GM12878 (cell line): ENCODE results near the gene CDH16. TPM values are rescaled to one million over a fixed set of nuclear protein-coding genes. Genes with fewer than 3 reads are reported as not detected.

ENCODE experiments used
- ATAC-seq: fragments of 200-7000 bp; cut with Tn5 transposase; 3 replicates; pipeline ENCODE4 v1.9.1; 2020; ENCODE audit warnings: mild to moderate bottlenecking, moderate library complexity
- BruUV-seq: library from RNA; stranded (reverse); fragments of 400-500 nt; replicated peaks from 2 replicates; lab custom pipeline; 2021; lab: Mats Ljungman, UMichigan
- CTCF ChIA-PET: fragments of 300-600 bp; sonication (Branson Sonifier 250); formaldehyde crosslinking; extraction: SDS; loops from one replicate; lab custom pipeline; 2021; ENCODE audit warnings: inconsistent platforms; lab: Yijun Ruan, JAX
- POLR2A ChIA-PET: fragments of 350-600 bp; formaldehyde crosslinking; extraction: SDS; loops from one replicate; lab custom pipeline; 2021; ENCODE audit warnings: inconsistent platforms; lab: Charles Lee
- RAD21 ChIA-PET: fragments of 300-600 bp; sonication (Branson Sonifier 250); formaldehyde crosslinking; loops from one replicate; lab custom pipeline; 2023; ENCODE audit warnings: antibody characterized with exemption; ENCODE audit not compliant: unreplicated experiment; lab: Charles Lee
- SMC1A ChIA-PET: fragments of 300-600 bp; sonication (Branson Sonifier 250); formaldehyde crosslinking; loops from one replicate; lab custom pipeline; 2023; ENCODE audit not compliant: unreplicated experiment, uncharacterized antibody; lab: Charles Lee
- DNase-seq: peaks from one replicate; pipeline ENCODE4 v3.0.0-alpha.2; 2011; ENCODE audit warnings: low read depth, low spot score
- FAIRE-seq: peaks from 3 replicates; lab custom pipeline; 2011; peaks lifted over from hg19 to GRCh38; lab: Jason Lieb, UNC
- H2AFZ ChIP-seq: 2 replicates; pipeline ENCODE4 v1.6.0; 2011; ENCODE audit warnings: low read depth, low read length, control low read depth; ENCODE audit not compliant: control insufficient read depth
- H3K27ac ChIP-seq: 2 replicates; pipeline ENCODE4 v1.5.1; 2011; ENCODE audit warnings: control low read depth; ENCODE audit not compliant: control insufficient read depth, insufficient read depth
- H3K27me3 ChIP-seq, 2 experiments: replicated peaks in 1 of 2; 2 replicates each; pipeline versions ENCODE4 v1.6.0 to v1.6.1; 2011; ENCODE audit warnings: low read length in 1 of 2; ENCODE audit not compliant: control insufficient read depth in 2 of 2, insufficient read depth in 2 of 2
- H3K36me3 ChIP-seq, 2 experiments: 2 replicates each; pipeline ENCODE4 v1.5.1; 2011; ENCODE audit warnings: low read length in 1 of 2; ENCODE audit not compliant: control insufficient read depth in 2 of 2, insufficient read depth in 2 of 2
- H3K4me1 ChIP-seq: 2 replicates; pipeline ENCODE4 v1.6.1; 2011; ENCODE audit warnings: mild to moderate bottlenecking, low read length, moderate library complexity, mixed read lengths; ENCODE audit not compliant: control insufficient read depth, insufficient read depth
- H3K4me2 ChIP-seq: 2 replicates; pipeline ENCODE4 v1.6.0; 2011; ENCODE audit warnings: control low read depth; ENCODE audit not compliant: control insufficient read depth, insufficient read depth
- H3K4me3 ChIP-seq: fragments of 200-600 bp; sonication (generic); 2 replicates; pipeline ENCODE4 v1.5.1; 2016
- H3K79me2 ChIP-seq: 2 replicates; pipeline ENCODE4 v1.6.0; 2011; ENCODE audit warnings: low read length; ENCODE audit not compliant: control insufficient read depth, insufficient read depth
- H3K9ac ChIP-seq: 2 replicates; pipeline ENCODE4 v1.8.0; 2011; ENCODE audit warnings: low read length, control low read depth, mixed read lengths; ENCODE audit not compliant: control insufficient read depth, insufficient read depth
- H3K9me3 ChIP-seq: replicated peaks from 3 replicates; pipeline ENCODE4 v1.5.1; 2011; ENCODE audit warnings: mild to moderate bottlenecking, low read length; ENCODE audit not compliant: control insufficient read depth, insufficient read depth
- H4K20me1 ChIP-seq: 2 replicates; pipeline ENCODE4 v1.6.0; 2011; ENCODE audit not compliant: control insufficient read depth, insufficient read depth
- ATF7 ChIP-seq: fragments of 450-650 bp; IDR thresholded peaks from 2 replicates; pipeline ENCODE4 v1.6.1; 2016; ENCODE audit warnings: low read depth, mild to moderate bottlenecking
- BHLHE40 ChIP-seq, 2 experiments: fragments of 450-650 bp in 1 of 2; IDR thresholded peaks; 2 replicates each; pipeline ENCODE4 v1.6.1; 2011 to 2017; ENCODE audit warnings: low read depth in 2 of 2, borderline replicate concordance in 1 of 2, improper control_type of control experiment in 1 of 2, low read length in 1 of 2, mild to moderate bottlenecking in 1 of 2
- DPF2 ChIP-seq: fragments of 450-650 bp; IDR thresholded peaks from 2 replicates; pipeline ENCODE4 v1.6.1; 2017; ENCODE audit warnings: mild to moderate bottlenecking
- EED ChIP-seq: sonication (generic); IDR thresholded peaks from 2 replicates; pipeline ENCODE4 v1.6.1; 2016; ENCODE audit warnings: antibody characterized with exemption, low read depth
- EGR1 ChIP-seq, 2 experiments: IDR thresholded peaks; 1 replicate in 1 of 2; 2 replicates in 1 of 2; pipeline ENCODE4 v1.6.1; 2011 to 2012; ENCODE audit warnings: low read depth in 2 of 2, low read length in 2 of 2, borderline replicate concordance in 1 of 2, mild to moderate bottlenecking in 1 of 2, moderate library complexity in 1 of 2
- HDAC2 ChIP-seq: fragments of 200-600 bp; sonication (generic); IDR thresholded peaks from 2 replicates; pipeline ENCODE4 v1.6.1; 2017
- KAT2A ChIP-seq: conservative IDR thresholded peaks from 2 replicates; pipeline ENCODE4 v1.6.1; 2011; ENCODE audit warnings: low read depth, low read length; ENCODE audit not compliant: control insufficient read depth
- LARP7 ChIP-seq: fragments of 450-650 bp; IDR thresholded peaks from 2 replicates; pipeline ENCODE4 v1.6.1; 2017; ENCODE audit warnings: mild to moderate bottlenecking
- NR2F1 ChIP-seq: fragments of 450-650 bp; conservative IDR thresholded peaks from 2 replicates; pipeline ENCODE4 v1.6.1; 2017; ENCODE audit warnings: mild to moderate bottlenecking
- POLR2A ChIP-seq: IDR thresholded peaks from 2 replicates; pipeline ENCODE4 v1.6.1; 2011; ENCODE audit warnings: low read depth, mild to moderate bottlenecking, low read length
- POLR2AphosphoS2 ChIP-seq: IDR thresholded peaks from 2 replicates; pipeline ENCODE4 v1.6.1; 2011; ENCODE audit warnings: low read depth, mild to moderate bottlenecking, low read length, improper control_type of control experiment, moderate library complexity
- RUNX3 ChIP-seq: IDR thresholded peaks from 2 replicates; pipeline ENCODE4 v1.6.1; 2012; ENCODE audit warnings: low read length, inconsistent platforms
- SIN3A ChIP-seq: IDR thresholded peaks from 2 replicates; pipeline ENCODE4 v1.6.1; 2012; ENCODE audit warnings: low read depth, low read length, improper control_type of control experiment
- SREBF2 ChIP-seq: IDR thresholded peaks from 2 replicates; pipeline ENCODE4 v1.6.1; 2012; ENCODE audit warnings: mild to moderate bottlenecking, low read length
- TBL1XR1 ChIP-seq: IDR thresholded peaks from 2 replicates; pipeline ENCODE4 v1.6.1; 2012; ENCODE audit warnings: low read depth, low read length, improper control_type of control experiment
- TCF12 ChIP-seq: IDR thresholded peaks from 2 replicates; pipeline ENCODE4 v1.6.1; 2011; ENCODE audit warnings: low read depth, mild to moderate bottlenecking, low read length
- YY1 ChIP-seq: IDR thresholded peaks from 2 replicates; pipeline ENCODE4 v1.6.1; 2011; ENCODE audit warnings: low read depth, mild to moderate bottlenecking, low read length
- ZBED1 ChIP-seq: IDR thresholded peaks from 2 replicates; pipeline ENCODE4 v1.6.1; 2016; ENCODE audit warnings: borderline replicate concordance
- ZNF207 ChIP-seq: fragments of 450-650 bp; IDR thresholded peaks from 2 replicates; pipeline ENCODE4 v1.6.1; 2014; ENCODE audit warnings: antibody characterized with exemption, mild to moderate bottlenecking, borderline replicate concordance
- ZNF24 ChIP-seq: fragments of 450-650 bp; IDR thresholded peaks from 2 replicates; pipeline ENCODE4 v1.6.1; 2017; ENCODE audit warnings: antibody characterized with exemption, mild to moderate bottlenecking
- WGBS: methylation state at CpG from one replicate; pipeline ENCODE4 v1.1.6; 2016; ENCODE audit warnings: low lambda C conversion rate; ENCODE audit not compliant: insufficient replicate concordance, insufficient coverage; ENCODE audit errors: missing lambda C conversion rate; 5-methylcytosine and 5-hydroxymethylcytosine counted together
- in situ Hi-C: fragments of 300-500 bp; cut with MboI; formaldehyde crosslinking; loops from 9 replicates; pipeline ENCODE4 v1.14.3; 2018; ENCODE audit warnings: mixed read lengths
- intact Hi-C: fragments of 100-400 bp; cut with micrococcal nuclease; formaldehyde crosslinking; loops from one replicate; pipeline ENCODE4 v1.14.2; 2022; ENCODE audit not compliant: unreplicated experiment
- polyA plus RNA-seq, 11 experiments: library from polyadenylated mRNA; depleted of rRNA in 4 of 11; unstranded in 6 of 11; stranded (reverse) in 5 of 11; fragments of >200 nt; fragmentation: Nextera tagmentation in 4 of 11; fragmentation: Illumina TruSeq in 1 of 11; extraction: Ambion mirVana in 4 of 11; extraction: Trizol in 1 of 11; gene quantifications; 1 replicate in 1 of 11; 2 replicates in 10 of 11; pipeline versions ENCODE4 v1.2.1 to v1.2.3, GENCODE V29; 2011 to 2016; ENCODE audit warnings: inconsistent platforms in 2 of 11, missing spikeins in 2 of 11, low read depth in 1 of 11
- total RNA-seq, 4 experiments: library from RNA; depleted of rRNA in 3 of 4; stranded (reverse); fragments of >200 nt in 3 of 4; fragmentation: Illumina TruSeq in 1 of 4; extraction: Trizol in 1 of 4; gene quantifications; 2 replicates each; pipeline versions ENCODE4 v1.2.1 to v1.2.3, GENCODE V29; 2013 to 2021
- TF ChIP-seq, protein P1 (sequence below): fragments of 450-650 bp; IDR thresholded peaks from 2 replicates; pipeline ENCODE4 v1.6.1; 2017; ENCODE audit warnings: borderline replicate concordance
- TF ChIP-seq, protein P2 (sequence below): fragments of 450-650 bp; IDR thresholded peaks from 2 replicates; pipeline ENCODE4 v1.6.1; 2018; ENCODE audit warnings: borderline replicate concordance, mild to moderate bottlenecking; ENCODE audit not compliant: partially characterized antibody

The CDH16 gene
- total and polyA plus RNA-seq, 10 of the 15 experiments (the other 5 are each of a cell fraction or from before 2014, with no cell fraction given) = 0.05 TPM; not detected in 9

DNA sequence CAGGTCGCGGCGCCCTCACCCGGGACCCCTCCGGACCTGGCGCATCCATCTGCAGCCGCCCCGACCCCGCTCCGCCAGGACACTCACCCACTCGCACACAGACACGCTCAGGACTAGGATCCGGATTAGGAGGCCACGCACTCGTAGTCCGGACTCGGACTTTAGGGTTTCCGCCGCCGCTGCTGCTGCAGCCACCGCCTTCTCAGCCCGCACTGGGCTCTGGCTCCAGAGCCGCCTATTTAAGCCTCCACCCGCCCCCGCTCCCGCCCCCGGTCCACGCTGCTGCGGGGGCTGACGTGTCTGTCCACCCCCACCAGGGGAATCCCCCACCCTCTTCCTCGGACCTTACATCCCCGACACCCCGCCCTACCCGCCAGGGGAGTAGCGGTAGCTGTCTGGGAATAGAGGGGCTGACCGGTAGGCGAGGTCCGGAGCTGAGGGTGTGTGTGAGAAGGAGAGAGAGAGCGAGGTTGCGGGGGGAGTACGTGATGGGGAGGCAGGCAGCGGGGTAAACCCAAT, 6.7 kb upstream of the CDH16 start, which contains the start of gene RRAD:
TSS of gene RRAD (minus strand) at position 214 of the 519 bp plus-strand sequence. CDS start 356 bp downstream, outside the sequence.
- ATAC-seq = peak; percentile 46
- TF ChIP-seq KAT2A (no peak), POLR2AphosphoS2 (no peak), TCF12 (no peak), ZNF24 (no peak), ATF7 (0 out of 2 replicates have a peak, but pooled peaks have one; percentile 23), ZNF207 (no peak), NR2F1 (no peak; the same call in none of the 2 replicates), YY1 (no peak), BHLHE40 (IDR thresholded peaks at IDR 0.05; ENCODE audit: borderline replicate concordance in 1 of 2, low read depth in 2 of 2, low read length in 1 of 2) (no peak), POLR2A (peak; percentile 62; the same call in 1 of the 2 replicates), RUNX3 (no peak), SIN3A (no peak), SREBF2 (no peak), HDAC2 (no peak), EGR1 (IDR thresholded peaks at IDR 0.05; ENCODE audit: borderline replicate concordance in 1 of 2, low read depth in 2 of 2, low read length in 2 of 2) (peak in 1 of 2 experiments; percentile 92; a peak in 2 of 3 replicates), ZBED1 (no peak), TBL1XR1 (no peak), EED (no peak), DPF2 (no peak), LARP7 (no peak)
- TF ChIP-seq, protein P1, sequence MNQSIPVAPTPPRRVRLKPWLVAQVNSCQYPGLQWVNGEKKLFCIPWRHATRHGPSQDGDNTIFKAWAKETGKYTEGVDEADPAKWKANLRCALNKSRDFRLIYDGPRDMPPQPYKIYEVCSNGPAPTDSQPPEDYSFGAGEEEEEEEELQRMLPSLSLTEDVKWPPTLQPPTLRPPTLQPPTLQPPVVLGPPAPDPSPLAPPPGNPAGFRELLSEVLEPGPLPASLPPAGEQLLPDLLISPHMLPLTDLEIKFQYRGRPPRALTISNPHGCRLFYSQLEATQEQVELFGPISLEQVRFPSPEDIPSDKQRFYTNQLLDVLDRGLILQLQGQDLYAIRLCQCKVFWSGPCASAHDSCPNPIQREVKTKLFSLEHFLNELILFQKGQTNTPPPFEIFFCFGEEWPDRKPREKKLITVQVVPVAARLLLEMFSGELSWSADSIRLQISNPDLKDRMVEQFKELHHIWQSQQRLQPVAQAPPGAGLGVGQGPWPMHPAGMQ = no peak
- TF ChIP-seq, protein P2, sequence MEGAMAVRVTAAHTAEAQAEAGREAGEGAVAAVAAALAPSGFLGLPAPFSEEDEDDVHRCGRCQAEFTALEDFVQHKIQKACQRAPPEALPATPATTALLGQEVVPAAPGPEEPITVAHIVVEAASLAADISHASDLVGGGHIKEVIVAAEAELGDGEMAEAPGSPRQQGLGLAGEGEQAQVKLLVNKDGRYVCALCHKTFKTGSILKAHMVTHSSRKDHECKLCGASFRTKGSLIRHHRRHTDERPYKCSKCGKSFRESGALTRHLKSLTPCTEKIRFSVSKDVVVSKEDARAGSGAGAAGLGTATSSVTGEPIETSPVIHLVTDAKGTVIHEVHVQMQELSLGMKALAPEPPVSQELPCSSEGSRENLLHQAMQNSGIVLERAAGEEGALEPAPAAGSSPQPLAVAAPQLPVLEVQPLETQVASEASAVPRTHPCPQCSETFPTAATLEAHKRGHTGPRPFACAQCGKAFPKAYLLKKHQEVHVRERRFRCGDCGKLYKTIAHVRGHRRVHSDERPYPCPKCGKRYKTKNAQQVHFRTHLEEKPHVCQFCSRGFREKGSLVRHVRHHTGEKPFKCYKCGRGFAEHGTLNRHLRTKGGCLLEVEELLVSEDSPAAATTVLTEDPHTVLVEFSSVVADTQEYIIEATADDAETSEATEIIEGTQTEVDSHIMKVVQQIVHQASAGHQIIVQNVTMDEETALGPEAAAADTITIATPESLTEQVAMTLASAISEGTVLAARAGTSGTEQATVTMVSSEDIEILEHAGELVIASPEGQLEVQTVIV = no peak

More for the DNA sequence above, 6.7 kb upstream of the CDH16 start, which contains the start of gene RRAD:
- intact Hi-C loops = loop anchor here (5.0 kb wide), 1 partner anchor 173 kb away; the partner anchor contains the start of gene DYNC1LI2
- H3K27ac ChIP-seq = no peak within 1 kb of the TSS
- DNase-seq = no peak
- WGBS = 10% methylated on average over 41 of the region's 42 CpGs
- no peak within 1 kb of the TSS for H2AFZ ChIP-seq
- RAD21 ChIA-PET = no interaction called here
- in situ Hi-C loops = no loop called here
- POLR2A ChIA-PET = interaction anchor here (0.5 to 0.8 kb wide), 2 partner anchors 80 to 233 kb away, joined by 3 to 4 read pairs; no protein-coding TSS in a partner anchor
- no peaks in the 10 kb centered on the region; a peak in 3 of 4 replicates for H3K27me3 ChIP-seq
- H4K20me1 ChIP-seq = no peaks in the 10 kb centered on the region
- no TSS peak for BruUV-seq
- no peaks in the 10 kb centered on the region for H3K79me2 ChIP-seq
- no peaks in the 10 kb centered on the region for H3K9me3 ChIP-seq
- H3K36me3 ChIP-seq = no peaks in the 10 kb centered on the region
- SMC1A ChIA-PET = interaction anchor here (0.8 kb wide), 1 partner anchor 31 kb away, joined by 4 read pairs; no protein-coding TSS in a partner anchor
- H3K4me1 ChIP-seq = peaks cover 29% of the 10 kb centered on the region
- H3K4me3 ChIP-seq = peak within 1 kb of the TSS; percentile 53
- CTCF ChIA-PET = interaction anchor here (0.6 to 6.7 kb wide), 9 partner anchors 15 to 437 kb away, joined by 3 to 77 read pairs (median 3); partner anchors contain the start of genes NAE1 and PDP2
- H3K4me2 ChIP-seq = peak within 1 kb of the TSS; percentile 79
- no peak within 1 kb of the TSS for H3K9ac ChIP-seq
- FAIRE-seq = no peak
